Panc1 (cell line): Measurements from ENCODE around the gene ASMTL.

Source experiments
- CTCF ChIP-seq: fragments of 450-650 bp; IDR thresholded peaks from 2 replicates; pipeline ENCODE4 v1.5.1; 2017; ENCODE audit warnings: mild to moderate bottlenecking
- POLR2AphosphoS5 ChIP-seq: IDR thresholded peaks from 2 replicates; pipeline ENCODE4 v1.6.1; 2012; ENCODE audit warnings: mild to moderate bottlenecking, low read depth, low read length, moderate library complexity

GRCh38 chrX:1496076-1496475 is 43.4 kb upstream of the ASMTL start:
- TF ChIP-seq POLR2AphosphoS5 (no peak), CTCF (no peak)
